GM23338 (cell line): Measurements from ENCODE around the gene TARP.

Experiments used
- ATAC-seq: fragments of 200-7000 bp; cut with Tn5 transposase; 3 replicates; pipeline ENCODE4 v1.9.1; 2020
- DNase-seq: peaks from one replicate; pipeline ENCODE4 v3.0.0-alpha.2; 2015; ENCODE audit warnings: low spot score
- H2AFZ ChIP-seq: fragments of 200-600 bp; sonication (generic); 2 replicates; pipeline ENCODE4 v1.8.0; 2016; ENCODE audit warnings: antibody characterized with exemption, mild to moderate bottlenecking, moderate library complexity
- H3F3A ChIP-seq: fragments of 200-600 bp; sonication (generic); replicated peaks from 2 replicates; pipeline ENCODE4 v1.8.0; 2017; ENCODE audit warnings: antibody characterized with exemption, mixed run types, low read depth
- H3K27ac ChIP-seq: fragments of 200-600 bp; sonication (generic); 2 replicates; pipeline ENCODE4 v1.6.1; 2016; ENCODE audit warnings: low read depth
- H3K27me3 ChIP-seq: fragments of 200-600 bp; sonication (generic); 2 replicates; pipeline ENCODE4 v1.8.0; 2016; ENCODE audit warnings: mild to moderate bottlenecking, mixed run types, moderate library complexity; ENCODE audit not compliant: insufficient read depth
- H3K36me3 ChIP-seq: fragments of 200-600 bp; sonication (generic); 2 replicates; pipeline ENCODE4 v1.8.0; 2016; ENCODE audit warnings: mild to moderate bottlenecking; ENCODE audit not compliant: insufficient read depth
- H3K4me1 ChIP-seq: fragments of 200-600 bp; sonication (generic); 2 replicates; pipeline ENCODE4 v1.8.0; 2016; ENCODE audit warnings: mild to moderate bottlenecking, moderate library complexity; ENCODE audit not compliant: insufficient read depth
- H3K4me2 ChIP-seq: fragments of 200-600 bp; sonication (generic); 2 replicates; pipeline ENCODE4 v1.7.1; 2017; ENCODE audit warnings: mixed run types
- H3K4me3 ChIP-seq: fragments of 200-600 bp; sonication (generic); 2 replicates; pipeline ENCODE4 v1.6.1; 2016; ENCODE audit warnings: mixed run types
- H3K79me2 ChIP-seq: fragments of 200-600 bp; sonication (generic); replicated peaks from 2 replicates; pipeline ENCODE4 v1.8.0; 2017; ENCODE audit warnings: mild to moderate bottlenecking; ENCODE audit not compliant: insufficient read depth
- H3K9me2 ChIP-seq: fragments of 200-600 bp; sonication (generic); 2 replicates; pipeline ENCODE4 v1.8.0; 2017; ENCODE audit not compliant: insufficient read depth
- H4K20me1 ChIP-seq: fragments of 200-600 bp; sonication (generic); replicated peaks from 2 replicates; pipeline ENCODE4 v1.8.0; 2017; ENCODE audit warnings: mild to moderate bottlenecking; ENCODE audit not compliant: insufficient read depth
- H3K27ac Mint-ChIP-seq: 2 replicates; pipeline ENCODE4 v1.8.0; 2020; ENCODE audit warnings: inconsistent platforms, mild to moderate bottlenecking, moderate library complexity, mixed read lengths
- H3K27me3 Mint-ChIP-seq: 3 replicates; pipeline ENCODE4 v1.8.0; 2022; ENCODE audit warnings: low read depth, mild to moderate bottlenecking, moderate library complexity, mixed read lengths, inconsistent platforms; ENCODE audit not compliant: insufficient read depth, poor library complexity
- H3K36me3 Mint-ChIP-seq: 3 replicates; pipeline ENCODE4 v1.8.0; 2021; ENCODE audit warnings: low read depth, mild to moderate bottlenecking, inconsistent platforms, moderate library complexity, mixed read lengths
- H3K4me1 Mint-ChIP-seq: 3 replicates; pipeline ENCODE4 v1.8.0; 2020; ENCODE audit warnings: mild to moderate bottlenecking, inconsistent platforms, mixed read lengths
- H3K4me3 Mint-ChIP-seq: 3 replicates; pipeline ENCODE4 v1.8.0; 2021; ENCODE audit warnings: moderate library complexity, mild to moderate bottlenecking, inconsistent platforms, mixed read lengths
- H3K9me3 Mint-ChIP-seq: 3 replicates; pipeline ENCODE4 v1.8.0; 2020; ENCODE audit warnings: moderate library complexity, mild to moderate bottlenecking, inconsistent platforms, mixed read lengths
- CREB1 ChIP-seq: fragments of 250-450 bp; sonication (Bioruptor Pico); IDR thresholded peaks from 2 replicates; pipeline ENCODE4 v1.5.0; 2020; ENCODE audit warnings: low read depth, mild to moderate bottlenecking, moderate library complexity
- CTCF ChIP-seq, 2 experiments: fragments of 200-600 bp in 1 of 2; sonication (generic) in 1 of 2; conservative IDR thresholded peaks; 2 replicates each; pipeline versions ENCODE4 v1.5.1 to v1.6.1; 2016 to 2017; ENCODE audit warnings: antibody characterized with exemption in 2 of 2, low read depth in 2 of 2, mild to moderate bottlenecking in 2 of 2, moderate library complexity in 1 of 2
- ETS1 ChIP-seq: IDR thresholded peaks from 2 replicates; pipeline ENCODE4 v1.6.1; 2016; ENCODE audit warnings: antibody characterized with exemption
- EZH2 ChIP-seq: fragments of 200-600 bp; sonication (generic); IDR thresholded peaks from one replicate; pipeline ENCODE4 v1.8.0; 2017; ENCODE audit warnings: antibody characterized with exemption, mild to moderate bottlenecking, low read depth; ENCODE audit not compliant: unreplicated experiment
- EZH2phosphoT487 ChIP-seq: fragments of 200-600 bp; sonication (generic); IDR thresholded peaks from one replicate; pipeline ENCODE4 v1.8.1; 2018; ENCODE audit warnings: antibody characterized with exemption; ENCODE audit not compliant: unreplicated experiment
- JUNB ChIP-seq: IDR thresholded peaks from one replicate; pipeline ENCODE4 v1.6.1; 2016; ENCODE audit warnings: antibody characterized with exemption; ENCODE audit not compliant: unreplicated experiment
- NANOG ChIP-seq: IDR thresholded peaks from 2 replicates; pipeline ENCODE4 v1.6.1; 2016; ENCODE audit warnings: antibody characterized with exemption, borderline replicate concordance
- POLR2AphosphoS5 ChIP-seq: IDR thresholded peaks from 2 replicates; pipeline ENCODE4 v1.6.1; 2016; ENCODE audit warnings: antibody characterized with exemption, low read depth
- REST ChIP-seq: IDR thresholded peaks from one replicate; pipeline ENCODE4 v1.6.1; 2018; ENCODE audit warnings: antibody characterized with exemption; ENCODE audit not compliant: unreplicated experiment
- STAT1 ChIP-seq: IDR thresholded peaks from one replicate; pipeline ENCODE4 v1.6.1; 2016; ENCODE audit warnings: antibody characterized with exemption; ENCODE audit not compliant: unreplicated experiment
- ZNF114 ChIP-seq: fragments of 250-450 bp; sonication (Bioruptor Pico); IDR thresholded peaks from 2 replicates; pipeline ENCODE4 v1.5.0; 2020; ENCODE audit warnings: mild to moderate bottlenecking, moderate library complexity
- ZNF331 ChIP-seq: fragments of 250-450 bp; sonication (Bioruptor Pico); IDR thresholded peaks from 2 replicates; pipeline ENCODE4 v1.5.0; 2020; ENCODE audit warnings: low read depth, mild to moderate bottlenecking, moderate library complexity
- ZNF462 ChIP-seq: fragments of 250-450 bp; sonication (Bioruptor Pico); IDR thresholded peaks from 2 replicates; pipeline ENCODE4 v1.5.0; 2020; ENCODE audit warnings: mild to moderate bottlenecking, moderate library complexity

TARP gene

GRCh38 chr7:38321050-38321449 lies 47.6 kb upstream of the TARP start:
- Mint-ChIP-seq H3K9me3 (no peaks in the 10 kb centered on the region), H3K27ac (no peak overlapping the region), H3K4me1 (peaks cover 17% of the 10 kb centered on the region), H3K36me3 (no peaks in the 10 kb centered on the region), H3K27me3 (no peaks in the 10 kb centered on the region), H3K4me3 (no peak overlapping the region)
- DNase-seq, result no peak
- Histone ChIP-seq H3K4me3 (no peak overlapping the region), H3K27ac (no peak overlapping the region), H3K36me3 (no peaks in the 10 kb centered on the region), H3F3A (no peaks in the 10 kb centered on the region), H4K20me1 (no peaks in the 10 kb centered on the region), H3K79me2 (no peaks in the 10 kb centered on the region), H3K27me3 (no peaks in the 10 kb centered on the region), H2AFZ (no peak overlapping the region), H3K4me2 (no peak overlapping the region), H3K4me1 (peaks cover 8% of the 10 kb centered on the region; the same call in 1 of the 2 replicates), H3K9me2 (no peaks in the 10 kb centered on the region; the same call in none of the 2 replicates)
- TF ChIP-seq ZNF114 (CRISPR knock-in tag) (no peak), CREB1 (no peak), EZH2phosphoT487 (no peak), NANOG (no peak), CTCF (conservative IDR thresholded peaks at IDR 0.05; ENCODE audit: low read depth in 2 of 2) (no peak), ZNF331 (no peak), EZH2 (no peak), STAT1 (no peak), ZNF462 (CRISPR knock-in tag) (no peak), REST (no peak), ETS1 (no peak), POLR2AphosphoS5 (no peak), JUNB (no peak)
- no peak for ATAC-seq
